Dedifferentiated amniotic fluid mesenchymal stem cell (primary cell): ENCODE data around the gene PBX3.

Experiments used
- DNase-seq: peaks from one replicate; pipeline ENCODE4 v3.0.0-alpha.2; 2016; ENCODE audit errors: extremely low spot score

The PBX3 gene

GRCh38 chr9:125748446-125749099, 1.4 kb downstream of the PBX3 start:
- DNase-seq, result no peak

GRCh38 chr9:125749287-125749935, 2.2 kb downstream of the PBX3 start:
- no peak for DNase-seq

GRCh38 chr9:125749951-125750626, 2.9 kb downstream of the PBX3 start:
- DNase-seq, result peak; percentile 21

- no peak for DNase-seq
These were observed 3.4 kb downstream of the PBX3 start for GRCh38 chr9:125750627-125751011.

- DNase-seq, result no peak
These were observed 5.0 kb downstream of the PBX3 start for GRCh38 chr9:125752070-125752628.

GRCh38 chr9:125754096-125754495, 6.9 kb downstream of the PBX3 start:
- no peak for DNase-seq

- DNase-seq, result no peak
These were observed 8.2 kb downstream of the PBX3 start for GRCh38 chr9:125755340-125755739.

- no peak for DNase-seq
These were observed 9.3 kb downstream of the PBX3 start for GRCh38 chr9:125756518-125756917.

GRCh38 chr9:125757834-125758233, 10.7 kb downstream of the PBX3 start:
- DNase-seq, result no peak

GRCh38 chr9:125758986-125759763, 12.0 kb downstream of the PBX3 start:
- no peak for DNase-seq

- no peak for DNase-seq
These were observed 12.6 kb downstream of the PBX3 start for GRCh38 chr9:125759764-125760129.

GRCh38 chr9:125760537-125760936, 13.4 kb downstream of the PBX3 start:
- DNase-seq, result no peak

- DNase-seq, result no peak
These were observed 14.7 kb downstream of the PBX3 start for GRCh38 chr9:125761676-125762450.

- no peak for DNase-seq
These were observed 16.2 kb downstream of the PBX3 start for GRCh38 chr9:125763394-125763801.

- DNase-seq, result no peak
These were observed 17.0 kb downstream of the PBX3 start for GRCh38 chr9:125764198-125764597.

GRCh38 chr9:125766468-125767221, 19.5 kb downstream of the PBX3 start:
- no peak for DNase-seq

- DNase-seq, result no peak
These were observed 20.2 kb downstream of the PBX3 start for GRCh38 chr9:125767349-125767748.

GRCh38 chr9:125768803-125769202, 21.6 kb downstream of the PBX3 start:
- DNase-seq, result no peak

- no peak for DNase-seq
These were observed 23.9 kb downstream of the PBX3 start for GRCh38 chr9:125771037-125771436.

- no peak for DNase-seq
These were observed 25.6 kb downstream of the PBX3 start for GRCh38 chr9:125772740-125773139.

- no peak for DNase-seq
These were observed 26.9 kb downstream of the PBX3 start for GRCh38 chr9:125774106-125774505.
